Natural killer cell (primary cell): ENCODE data around the gene VMP1. TPM values are rescaled to one million over a fixed set of nuclear protein-coding genes. Genes with fewer than 3 reads are reported as not detected.

Experiments used
- ATAC-seq, 3 donors: fragments of 150-1000 bp in 2 of 3; fragments of 200-7000 bp in 1 of 3; cut with Tn5 transposase; 1 replicate in 1 of 3; 2 replicates in 2 of 3; pipeline ENCODE4 v1.10.0; 2021; ENCODE audit warnings: mild to moderate bottlenecking in 2 of 3, moderate library complexity in 2 of 3
- DNase-seq, 2 donors: peaks; one replicate each; pipeline versions ENCODE4 v3.0.0 to v3.0.0-alpha.2; 2013 to 2021; ENCODE audit warnings: mixed read lengths in 1 of 2
- H3K27ac ChIP-seq: one replicate; pipeline ENCODE4 v1.5.1; 2013; ENCODE audit warnings: mild to moderate bottlenecking, low read length
- H3K27me3 ChIP-seq: one replicate; pipeline ENCODE4 v1.6.1; 2013; ENCODE audit warnings: low read length; ENCODE audit not compliant: control insufficient read depth, insufficient read depth
- H3K36me3 ChIP-seq: one replicate; pipeline ENCODE4 v1.6.1; 2013; ENCODE audit warnings: low read length; ENCODE audit not compliant: control insufficient read depth, insufficient read depth
- H3K4me1 ChIP-seq: one replicate; pipeline ENCODE4 v1.6.1; 2013; ENCODE audit warnings: low read length; ENCODE audit not compliant: control insufficient read depth, insufficient read depth
- H3K4me3 ChIP-seq: one replicate; pipeline ENCODE4 v1.5.1; 2013; ENCODE audit warnings: low read length
- H3K9me3 ChIP-seq: one replicate; pipeline ENCODE4 v1.6.1; 2013; ENCODE audit warnings: low read length; ENCODE audit not compliant: control insufficient read depth, insufficient read depth
- H3K27ac Mint-ChIP-seq, 2 donors: one replicate each; pipeline ENCODE4 v1.8.0; 2022; ENCODE audit warnings: mild to moderate bottlenecking in 2 of 2, mixed read lengths in 2 of 2, moderate library complexity in 1 of 2
- H3K27me3 Mint-ChIP-seq, 2 donors: one replicate each; pipeline ENCODE4 v1.8.0; 2022; ENCODE audit warnings: low read depth in 2 of 2, mixed read lengths in 2 of 2
- H3K36me3 Mint-ChIP-seq: one replicate; pipeline ENCODE4 v1.8.0; 2022; ENCODE audit warnings: mixed read lengths
- H3K4me1 Mint-ChIP-seq, 2 donors: one replicate each; pipeline ENCODE4 v1.8.0; 2022; ENCODE audit warnings: mixed read lengths in 2 of 2
- H3K4me3 Mint-ChIP-seq: one replicate; pipeline ENCODE4 v1.8.0; 2022; ENCODE audit warnings: mild to moderate bottlenecking, moderate library complexity, mixed read lengths
- H3K9me3 Mint-ChIP-seq, 2 donors: one replicate each; pipeline ENCODE4 v1.8.0; 2022; ENCODE audit warnings: mixed read lengths in 2 of 2
- WGBS: methylation state at CpG from one replicate; pipeline ENCODE4 v1.1.7; 2013; ENCODE audit warnings: missing lambda C conversion rate; ENCODE audit not compliant: insufficient coverage; 5-methylcytosine and 5-hydroxymethylcytosine counted together
- intact Hi-C: fragments of 100-400 bp; cut with micrococcal nuclease; formaldehyde crosslinking; loops from one replicate; pipeline ENCODE4 v1.14.2; 2022
- total RNA-seq, 4 donors: library from RNA; stranded (reverse); fragments of 120-200 nt in 1 of 4; gene quantifications; one replicate each; pipeline versions ENCODE4 v1.2.3 to v1.2.4, GENCODE V29; 2013 to 2022
- TF ChIP-seq, protein P1 (sequence below): fragments of 200-600 bp; IDR thresholded peaks from one replicate; pipeline ENCODE4 v1.8.0; 2022; ENCODE audit warnings: antibody characterized with exemption

Gene VMP1
- total RNA-seq, 3 donors from 2014 or later (not counting 1 experiment from before 2014, with no cell fraction given): 136 to 175 (median 162) TPM

DNA sequence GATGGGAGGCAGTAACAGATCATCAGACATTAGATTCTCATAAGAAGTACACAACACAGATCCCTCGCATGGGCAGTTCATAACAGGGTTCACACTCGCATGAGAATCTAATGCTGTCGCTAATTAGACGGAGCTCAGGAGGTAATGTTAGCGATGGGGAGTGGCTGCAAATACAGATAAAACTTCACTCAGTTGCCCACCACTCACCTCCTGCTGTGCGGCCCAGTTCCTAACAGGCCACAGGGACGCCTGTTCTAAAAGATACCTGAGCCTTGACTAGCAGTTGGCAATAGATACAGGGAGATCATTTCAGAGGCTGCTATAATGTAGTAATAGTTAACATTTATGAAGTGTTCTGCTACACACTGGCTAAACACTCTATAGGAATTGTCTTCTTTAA lies 5.2 kb upstream of the VMP1 start:
- H3K36me3 Mint-ChIP-seq: no peaks in the 10 kb centered on the region
- DNase-seq: no peak
- Histone ChIP-seq H3K4me1 (peaks cover 15% of the 10 kb centered on the region), H3K27me3 (no peaks in the 10 kb centered on the region), H3K4me3 (no peak overlapping the region), H3K9me3 (no peaks in the 10 kb centered on the region), H3K27ac (no peak overlapping the region), H3K36me3 (peaks cover 20% of the 10 kb centered on the region)
- H3K4me3 Mint-ChIP-seq: no peak overlapping the region
- H3K9me3 Mint-ChIP-seq: no peaks in the 10 kb centered on the region
- 98% methylated on average over 7 of the region's 7 CpGs for WGBS
- ATAC-seq: no peak
- intact Hi-C loops: no loop called here
- H3K27me3 Mint-ChIP-seq: no peaks in the 10 kb centered on the region
- H3K4me1 Mint-ChIP-seq: peaks cover 66 to 69% of the 10 kb centered on the region in 2 donors
- H3K27ac Mint-ChIP-seq: peak overlapping the region in 1 of 2 donors; percentile 4
- TF ChIP-seq, protein P1, sequence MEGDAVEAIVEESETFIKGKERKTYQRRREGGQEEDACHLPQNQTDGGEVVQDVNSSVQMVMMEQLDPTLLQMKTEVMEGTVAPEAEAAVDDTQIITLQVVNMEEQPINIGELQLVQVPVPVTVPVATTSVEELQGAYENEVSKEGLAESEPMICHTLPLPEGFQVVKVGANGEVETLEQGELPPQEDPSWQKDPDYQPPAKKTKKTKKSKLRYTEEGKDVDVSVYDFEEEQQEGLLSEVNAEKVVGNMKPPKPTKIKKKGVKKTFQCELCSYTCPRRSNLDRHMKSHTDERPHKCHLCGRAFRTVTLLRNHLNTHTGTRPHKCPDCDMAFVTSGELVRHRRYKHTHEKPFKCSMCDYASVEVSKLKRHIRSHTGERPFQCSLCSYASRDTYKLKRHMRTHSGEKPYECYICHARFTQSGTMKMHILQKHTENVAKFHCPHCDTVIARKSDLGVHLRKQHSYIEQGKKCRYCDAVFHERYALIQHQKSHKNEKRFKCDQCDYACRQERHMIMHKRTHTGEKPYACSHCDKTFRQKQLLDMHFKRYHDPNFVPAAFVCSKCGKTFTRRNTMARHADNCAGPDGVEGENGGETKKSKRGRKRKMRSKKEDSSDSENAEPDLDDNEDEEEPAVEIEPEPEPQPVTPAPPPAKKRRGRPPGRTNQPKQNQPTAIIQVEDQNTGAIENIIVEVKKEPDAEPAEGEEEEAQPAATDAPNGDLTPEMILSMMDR: no peak

DNA sequence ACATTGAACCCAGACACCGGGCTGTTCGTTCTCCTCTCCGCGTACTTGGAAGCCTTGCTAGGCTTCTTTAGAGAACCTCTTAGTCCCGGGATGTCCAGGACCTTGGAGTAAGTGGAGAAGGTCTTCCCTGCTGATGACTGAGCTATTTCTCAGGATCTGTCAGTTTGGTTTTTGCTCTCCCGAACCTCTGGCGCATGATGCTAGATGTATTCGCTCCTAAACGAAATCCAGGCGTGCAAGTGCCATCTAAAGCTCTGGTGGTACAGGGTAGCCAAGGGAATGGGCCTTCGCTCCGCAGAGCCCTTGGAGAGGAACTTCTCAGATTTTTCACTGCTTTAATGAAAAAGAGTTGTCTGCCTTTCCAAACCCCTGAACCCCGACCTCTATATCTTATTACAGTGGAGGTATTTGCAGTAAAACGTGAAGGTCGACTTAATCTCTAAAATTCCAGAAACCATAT lies 547 bp downstream of the VMP1 start:
- H3K27ac ChIP-seq: peak overlapping the region; percentile 89
- peaks cover 20% of the 10 kb centered on the region for H3K4me1 ChIP-seq
- no peaks in the 10 kb centered on the region for H3K36me3 ChIP-seq
- Mint-ChIP-seq H3K4me3 (peak overlapping the region; percentile 99), H3K4me1 (peaks cover 48 to 58% of the 10 kb centered on the region in 2 donors), H3K9me3 (no peaks in the 10 kb centered on the region), H3K27ac (peak overlapping the region; percentile 99 to 100), H3K36me3 (no peaks in the 10 kb centered on the region), H3K27me3 (no peaks in the 10 kb centered on the region)
- no peaks in the 10 kb centered on the region for H3K9me3 ChIP-seq
- ATAC-seq (no peak), DNase-seq (peak in 1 of 2 donors; percentile 43)
- 2% methylated on average over 15 of the region's 15 CpGs for WGBS
- intact Hi-C loops: no loop called here
- H3K4me3 ChIP-seq: peak overlapping the region; percentile 82
- no peaks in the 10 kb centered on the region for H3K27me3 ChIP-seq
- TF ChIP-seq, protein P1: no peak

DNA sequence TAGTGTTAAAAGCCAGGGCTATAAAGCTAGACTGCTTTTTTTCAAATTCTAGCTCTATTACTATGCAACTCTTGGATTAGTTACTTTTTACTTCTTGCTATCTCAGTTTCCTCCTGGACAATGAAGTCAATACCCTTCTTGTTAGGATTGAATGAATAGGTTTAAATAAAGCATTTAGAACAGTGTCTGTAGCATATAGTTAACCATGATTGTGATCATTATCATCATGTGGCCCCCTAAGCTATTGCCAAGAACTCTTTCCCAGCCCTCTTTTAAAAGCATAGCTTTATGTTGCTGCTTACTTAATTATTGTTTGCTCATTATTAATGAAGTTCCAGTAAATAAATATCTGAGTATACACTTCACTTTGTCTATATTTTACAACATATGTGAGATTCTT lies 4.5 kb downstream of the VMP1 start:
- DNase-seq (no peak), ATAC-seq (no peak)
- Mint-ChIP-seq H3K9me3 (no peaks in the 10 kb centered on the region), H3K4me1 (peaks cover 32 to 42% of the 10 kb centered on the region in 2 donors), H3K27me3 (no peaks in the 10 kb centered on the region), H3K36me3 (no peaks in the 10 kb centered on the region), H3K4me3 (no peak overlapping the region), H3K27ac (no peak overlapping the region)
- TF ChIP-seq, protein P1: no peak
- peaks cover 6% of the 10 kb centered on the region for H3K4me1 ChIP-seq
- no peak overlapping the region for H3K4me3 ChIP-seq
- H3K27ac ChIP-seq: no peak overlapping the region
- H3K36me3 ChIP-seq: no peaks in the 10 kb centered on the region
- no peaks in the 10 kb centered on the region for H3K27me3 ChIP-seq
- H3K9me3 ChIP-seq: no peaks in the 10 kb centered on the region
- intact Hi-C loops: no loop called here

DNA sequence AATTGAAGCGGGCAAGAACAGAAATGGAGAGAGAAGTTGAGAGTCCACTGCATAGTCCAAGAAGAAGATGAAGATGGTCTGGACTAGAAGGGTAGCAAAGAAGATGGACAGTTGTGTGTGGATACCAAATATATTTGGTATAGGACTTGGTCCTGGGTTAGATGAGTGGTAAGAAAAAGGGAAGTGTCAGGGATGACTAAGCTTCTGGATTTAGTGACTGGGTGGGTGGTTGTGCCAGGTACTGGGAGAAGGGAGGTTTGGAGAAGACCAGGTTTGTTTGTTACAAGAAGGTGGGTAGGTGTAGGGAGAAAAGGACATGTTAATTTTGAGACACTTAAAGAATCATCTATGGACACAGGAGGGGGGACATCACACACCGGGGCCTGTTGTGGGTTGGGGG lies 5.4 kb downstream of the VMP1 start:
- 99% methylated on average over 2 of the region's 2 CpGs for WGBS
- intact Hi-C loops: no loop called here
- TF ChIP-seq, protein P1: no peak
- Mint-ChIP-seq H3K9me3 (no peaks in the 10 kb centered on the region), H3K4me1 (peaks cover 23 to 33% of the 10 kb centered on the region in 2 donors), H3K36me3 (no peaks in the 10 kb centered on the region), H3K4me3 (no peak overlapping the region), H3K27ac (no peak overlapping the region), H3K27me3 (no peaks in the 10 kb centered on the region)
- H3K4me3 ChIP-seq: no peak overlapping the region
- no peaks in the 10 kb centered on the region for H3K36me3 ChIP-seq
- no peak overlapping the region for H3K27ac ChIP-seq
- ATAC-seq: no peak
- H3K27me3 ChIP-seq: no peaks in the 10 kb centered on the region
- no peak for DNase-seq
- H3K9me3 ChIP-seq: no peaks in the 10 kb centered on the region
- H3K4me1 ChIP-seq: peaks cover 4% of the 10 kb centered on the region
